ENCODE data around the gene KLHL36. TPM values are rescaled to one million over a fixed set of nuclear protein-coding genes. Genes with fewer than 3 reads are reported as not detected.

The KLHL36 gene
- total and polyA plus RNA-seq, 9 of the 15 experiments (the other 6 are each of a cell fraction or from before 2014, with no cell fraction given): 2.1 to 51.2 (median 18.5) TPM

- TF ChIP-seq TBL1XR1 (IDR thresholded peaks at IDR 0.05; ENCODE audit: low read length in 2 of 2) (no peak), MAZ (CRISPR knock-in tag; conservative IDR thresholded peaks at IDR 0.05 in 1 of 2, IDR thresholded peaks at IDR 0.05 in 1 of 2) (no peak), XRCC3 (IDR thresholded peaks at IDR 0.05) (no peak), HEY1 (CRISPR knock-in tag; IDR thresholded peaks at IDR 0.05; ENCODE audit: borderline replicate concordance) (no peak), POLR2G (IDR thresholded peaks at IDR 0.05; ENCODE audit: low read depth, low read length) (no peak), NFE2L1 (tag; IDR thresholded peaks at IDR 0.05; ENCODE audit: borderline replicate concordance, low read depth) (no peak), ZNF140 (CRISPR knock-in tag; IDR thresholded peaks at IDR 0.05) (no peak), POLR2A (conservative IDR thresholded peaks at IDR 0.05) (no peak), FOXK1 (CRISPR knock-in tag; IDR thresholded peaks at IDR 0.05; ENCODE audit: borderline replicate concordance) (no peak), ZNF551 (CRISPR knock-in tag; IDR thresholded peaks at IDR 0.05) (no peak), FIP1L1 (IDR thresholded peaks at IDR 0.05; ENCODE audit: low read depth, low read length, poor library complexity, severe bottlenecking) (no peak)
- TF ChIP-seq, protein P1, sequence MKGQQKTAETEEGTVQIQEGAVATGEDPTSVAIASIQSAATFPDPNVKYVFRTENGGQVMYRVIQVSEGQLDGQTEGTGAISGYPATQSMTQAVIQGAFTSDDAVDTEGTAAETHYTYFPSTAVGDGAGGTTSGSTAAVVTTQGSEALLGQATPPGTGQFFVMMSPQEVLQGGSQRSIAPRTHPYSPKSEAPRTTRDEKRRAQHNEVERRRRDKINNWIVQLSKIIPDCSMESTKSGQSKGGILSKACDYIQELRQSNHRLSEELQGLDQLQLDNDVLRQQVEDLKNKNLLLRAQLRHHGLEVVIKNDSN (CRISPR knock-in tag; IDR thresholded peaks at IDR 0.05): no peak
Observed at GRCh38 chr16:84652566-84652965, 4.3 kb downstream of the KLHL36 start (continued).

GRCh38 chr16:84654238-84654637, 5.9 kb downstream of the KLHL36 start:
- Histone ChIP-seq H3K36me3 (ENCODE audit: control insufficient read depth, insufficient read depth, low read length) (peaks cover 68% of the 10 kb centered on the region), H3K9ac (ENCODE audit: insufficient read depth in 1 of 2, low read depth in 2 of 2, low read length in 2 of 2) (no peak overlapping the region; a peak in 1 of 4 replicates), H3K79me2 (ENCODE audit: control insufficient read depth, insufficient read depth, low read length) (peaks cover 8% of the 10 kb centered on the region), H3K4me2 (ENCODE audit: insufficient read depth, low read length) (no peak overlapping the region), H3K9me1 (ENCODE audit: control insufficient read depth, insufficient read depth, low read length) (no peaks in the 10 kb centered on the region), H3K4me3 (no peak overlapping the region), H3K27me3 (ENCODE audit: control insufficient read depth in 2 of 2, insufficient read depth in 2 of 2, low read length in 2 of 2) (no peaks in the 10 kb centered on the region), H4K20me1 (replicated peaks; ENCODE audit: control insufficient read depth, insufficient read depth, low read length) (peaks cover 4% of the 10 kb centered on the region; the same call in 1 of the 2 replicates), H3K9me3 (replicated peaks; ENCODE audit: control insufficient read depth, insufficient read depth, low read depth, low read length) (no peaks in the 10 kb centered on the region), H3K27ac (ENCODE audit: extremely low read depth, low read depth, low read length) (no peak overlapping the region), H3K4me1 (replicated peaks in 1 of 2; ENCODE audit: control insufficient read depth in 2 of 2, insufficient read depth in 2 of 2, low read length in 2 of 2) (peaks cover 3 to 4% of the 10 kb centered on the region in 2 experiments; a peak in 4 of 5 replicates), H2AFZ (ENCODE audit: low read depth, low read length) (no peak overlapping the region)
- ChIA-PET CTCF (ENCODE audit: low intra/inter-chr PET ratio) (no interaction called here), POLR2A (interaction anchor here (0.6 to 1.7 kb wide), 5 partner anchors 9 to 133 kb away, joined by 3 to 4 read pairs (median 3); no protein-coding TSS in a partner anchor)
- DNase-seq (ENCODE audit: extremely low read depth in 1 of 4, low spot score in 3 of 4) (no peak), ATAC-seq (no peak), FAIRE-seq (no peak)
- 75% methylated on average over 3 of the region's 3 CpGs for WGBS (ENCODE audit: insufficient coverage, low coverage, missing lambda C conversion rate)
- TF ChIP-seq CHD2 (IDR thresholded peaks at IDR 0.05; ENCODE audit: low read depth, low read length): no peak
- peak; percentile 76 for TF ChIP-seq ZNF121 (CRISPR knock-in tag; conservative IDR thresholded peaks at IDR 0.05)
- intact Hi-C loops (cut with micrococcal nuclease) (no loop called here), in situ Hi-C loops (cut with MboI) (no loop called here)
- no TSS peak for BruUV-seq (replicated peaks)
